Measurements from ENCODE around the gene THOC6. TPM values are rescaled to one million over a fixed set of nuclear protein-coding genes. Genes with fewer than 3 reads are reported as not detected.
"Not testable (repeated sequence)": the region's sequence is repeated elsewhere in the genome, so short reads cannot be mapped to it uniquely, and the experiment has no call there.

THOC6 gene
- total RNA-seq, 2 donors from 2014 or later = 45.8 to 52.4 TPM

GRCh38 chr16:3050487-3050886 lies 26.7 kb downstream of the THOC6 start:
- no peak overlapping the region for H3K9ac ChIP-seq (ENCODE audit: extremely low read depth, low read length, poor library complexity, severe bottlenecking)
- Mint-ChIP-seq H3K36me3 (ENCODE audit: low read depth) (peaks cover 16% of the 10 kb centered on the region), H3K27ac (no peak overlapping the region), H3K4me1 (peaks cover 2% of the 10 kb centered on the region), H3K4me3 (no peak overlapping the region), H3K27me3 (ENCODE audit: insufficient read depth) (peaks cover 58% of the 10 kb centered on the region), H3K9me3 (no peaks in the 10 kb centered on the region)
- WGBS, 2 experiments (ENCODE audit: insufficient coverage in 1 of 2, insufficient read length in 1 of 2) = 96% methylated on average over 5 of the region's 5 CpGs
- H3K9me3 ChIP-seq (ENCODE audit: control insufficient read depth, low read length) = no peaks in the 10 kb centered on the region
- peaks cover 30% of the 10 kb centered on the region for H3K27me3 ChIP-seq (ENCODE audit: control insufficient read depth, insufficient read depth, low read length, poor library complexity, severe bottlenecking)
- no peaks in the 10 kb centered on the region for H3K4me1 ChIP-seq (ENCODE audit: control insufficient read depth, insufficient read depth, low read length)
- H3K36me3 ChIP-seq (ENCODE audit: control insufficient read depth, insufficient read depth, low read length) = no peaks in the 10 kb centered on the region
- DNase-seq = no peak
- TF ChIP-seq, protein P1, sequence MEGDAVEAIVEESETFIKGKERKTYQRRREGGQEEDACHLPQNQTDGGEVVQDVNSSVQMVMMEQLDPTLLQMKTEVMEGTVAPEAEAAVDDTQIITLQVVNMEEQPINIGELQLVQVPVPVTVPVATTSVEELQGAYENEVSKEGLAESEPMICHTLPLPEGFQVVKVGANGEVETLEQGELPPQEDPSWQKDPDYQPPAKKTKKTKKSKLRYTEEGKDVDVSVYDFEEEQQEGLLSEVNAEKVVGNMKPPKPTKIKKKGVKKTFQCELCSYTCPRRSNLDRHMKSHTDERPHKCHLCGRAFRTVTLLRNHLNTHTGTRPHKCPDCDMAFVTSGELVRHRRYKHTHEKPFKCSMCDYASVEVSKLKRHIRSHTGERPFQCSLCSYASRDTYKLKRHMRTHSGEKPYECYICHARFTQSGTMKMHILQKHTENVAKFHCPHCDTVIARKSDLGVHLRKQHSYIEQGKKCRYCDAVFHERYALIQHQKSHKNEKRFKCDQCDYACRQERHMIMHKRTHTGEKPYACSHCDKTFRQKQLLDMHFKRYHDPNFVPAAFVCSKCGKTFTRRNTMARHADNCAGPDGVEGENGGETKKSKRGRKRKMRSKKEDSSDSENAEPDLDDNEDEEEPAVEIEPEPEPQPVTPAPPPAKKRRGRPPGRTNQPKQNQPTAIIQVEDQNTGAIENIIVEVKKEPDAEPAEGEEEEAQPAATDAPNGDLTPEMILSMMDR (conservative IDR thresholded peaks at IDR 0.05) = no peak
- H3K4me3 ChIP-seq (ENCODE audit: low read length) = no peak overlapping the region
- no peak overlapping the region for H3K27ac ChIP-seq (ENCODE audit: low read depth, low read length)

DNA sequence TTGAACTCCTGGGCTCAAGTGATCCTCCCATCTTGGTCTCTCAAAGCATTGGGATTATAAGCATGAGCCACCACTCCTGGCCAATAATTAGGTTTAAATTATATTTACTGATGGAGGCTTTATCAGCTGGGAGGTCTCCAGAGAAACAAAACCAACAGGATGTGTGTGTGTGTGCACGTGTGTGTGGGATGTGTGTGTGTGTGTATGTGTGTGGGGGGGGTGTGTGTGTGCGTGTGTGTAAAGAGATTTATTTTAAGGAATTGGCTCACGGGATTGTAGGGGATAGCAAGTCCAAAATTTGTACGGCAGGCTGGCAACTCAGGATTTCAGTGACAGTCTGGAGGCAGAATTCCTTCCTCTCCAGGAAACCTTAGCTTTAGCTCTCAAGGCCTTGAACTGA lies 27.2 kb downstream of the THOC6 start:
- Mint-ChIP-seq H3K9me3 (no peaks in the 10 kb centered on the region), H3K27ac (no peak overlapping the region), H3K27me3 (ENCODE audit: insufficient read depth) (peaks cover 60% of the 10 kb centered on the region), H3K4me1 (peaks cover 2% of the 10 kb centered on the region), H3K36me3 (ENCODE audit: low read depth) (peaks cover 16% of the 10 kb centered on the region), H3K4me3 (no peak overlapping the region)
- Histone ChIP-seq H3K27ac (ENCODE audit: low read depth, low read length) (no peak overlapping the region), H3K27me3 (ENCODE audit: control insufficient read depth, insufficient read depth, low read length, poor library complexity, severe bottlenecking) (peaks cover 26% of the 10 kb centered on the region), H3K4me3 (ENCODE audit: low read length) (no peak overlapping the region), H3K36me3 (ENCODE audit: control insufficient read depth, insufficient read depth, low read length) (no peaks in the 10 kb centered on the region), H3K4me1 (ENCODE audit: control insufficient read depth, insufficient read depth, low read length) (no peaks in the 10 kb centered on the region), H3K9ac (ENCODE audit: extremely low read depth, low read length, poor library complexity, severe bottlenecking) (no peak overlapping the region), H3K9me3 (ENCODE audit: control insufficient read depth, low read length) (no peaks in the 10 kb centered on the region)
- WGBS, 2 experiments (ENCODE audit: insufficient coverage in 1 of 2, insufficient read length in 1 of 2) = 88 to 91% methylated on average over 3 to 4 of the region's 4 CpGs
- TF ChIP-seq, protein P1 (conservative IDR thresholded peaks at IDR 0.05) = no peak
- DNase-seq = no peak

DNA sequence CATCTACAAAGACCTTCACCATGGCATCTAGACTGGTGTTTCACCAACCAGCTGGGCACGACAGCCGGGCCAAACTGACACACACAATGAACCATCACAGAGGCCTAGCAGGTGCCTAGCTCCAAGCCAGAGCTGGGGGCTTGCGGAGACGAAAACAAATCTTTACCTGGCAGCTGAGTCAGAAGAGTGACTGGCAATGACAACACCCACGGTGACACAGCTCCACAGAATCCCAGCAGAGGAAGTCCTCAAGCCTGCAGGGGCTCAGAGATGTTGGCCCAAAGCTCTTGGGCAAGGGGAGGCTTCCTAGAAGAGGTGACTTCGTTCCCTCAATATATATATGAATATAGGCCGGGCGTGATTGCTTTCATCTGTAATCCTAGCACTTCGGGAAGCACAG lies 27.7 kb downstream of the THOC6 start:
- Mint-ChIP-seq H3K9me3 (no peaks in the 10 kb centered on the region), H3K36me3 (ENCODE audit: low read depth) (peaks cover 16% of the 10 kb centered on the region), H3K27ac (no peak overlapping the region), H3K4me1 (peaks cover 2% of the 10 kb centered on the region), H3K27me3 (ENCODE audit: insufficient read depth) (peaks cover 60% of the 10 kb centered on the region), H3K4me3 (no peak overlapping the region)
- Histone ChIP-seq H3K27me3 (ENCODE audit: control insufficient read depth, insufficient read depth, low read length, poor library complexity, severe bottlenecking) (peaks cover 21% of the 10 kb centered on the region), H3K27ac (ENCODE audit: low read depth, low read length) (no peak overlapping the region), H3K9ac (ENCODE audit: extremely low read depth, low read length, poor library complexity, severe bottlenecking) (no peak overlapping the region), H3K36me3 (ENCODE audit: control insufficient read depth, insufficient read depth, low read length) (no peaks in the 10 kb centered on the region), H3K9me3 (ENCODE audit: control insufficient read depth, low read length) (no peaks in the 10 kb centered on the region), H3K4me3 (ENCODE audit: low read length) (no peak overlapping the region), H3K4me1 (ENCODE audit: control insufficient read depth, insufficient read depth, low read length) (no peaks in the 10 kb centered on the region)
- TF ChIP-seq, protein P1 (conservative IDR thresholded peaks at IDR 0.05) = no peak
- DNase-seq = no peak
- 84% methylated on average over 8 to 9 of the region's 9 CpGs for WGBS, 2 experiments (ENCODE audit: insufficient coverage in 1 of 2, insufficient read length in 1 of 2)

- peaks cover 18% of the 10 kb centered on the region for H3K36me3 Mint-ChIP-seq (ENCODE audit: low read depth)
- H3K9me3 ChIP-seq (ENCODE audit: control insufficient read depth, low read length); H3K4me3 ChIP-seq (ENCODE audit: low read length); H3K36me3 ChIP-seq (ENCODE audit: control insufficient read depth, insufficient read depth, low read length); H3K4me3 Mint-ChIP-seq; DNase-seq; H3K9ac ChIP-seq (ENCODE audit: extremely low read depth, low read length, poor library complexity, severe bottlenecking); H3K27me3 ChIP-seq (ENCODE audit: control insufficient read depth, insufficient read depth, low read length, poor library complexity, severe bottlenecking); H3K4me1 Mint-ChIP-seq; H3K27ac ChIP-seq (ENCODE audit: low read depth, low read length); H3K9me3 Mint-ChIP-seq; H3K4me1 ChIP-seq (ENCODE audit: control insufficient read depth, insufficient read depth, low read length); H3K27ac Mint-ChIP-seq: not testable (repeated sequence)
- peaks cover 57% of the 10 kb centered on the region for H3K27me3 Mint-ChIP-seq (ENCODE audit: insufficient read depth)
- 92 to 100% methylated on average over 1 to 10 of the region's 12 CpGs for WGBS, 2 experiments (ENCODE audit: insufficient coverage in 1 of 2, insufficient read length in 1 of 2)
Observed at GRCh38 chr16:3052571-3053329, 28.9 kb downstream of the THOC6 start.

Measured in endodermal cell (in vitro differentiated cells).